Measurements from ENCODE around the gene FMNL2. TPM values are rescaled to one million over a fixed set of nuclear protein-coding genes. Genes with fewer than 3 reads are reported as not detected.

The FMNL2 gene
- total and polyA plus RNA-seq, 10 donors: 8.8 to 59.3 (median 33.5) TPM

DNA sequence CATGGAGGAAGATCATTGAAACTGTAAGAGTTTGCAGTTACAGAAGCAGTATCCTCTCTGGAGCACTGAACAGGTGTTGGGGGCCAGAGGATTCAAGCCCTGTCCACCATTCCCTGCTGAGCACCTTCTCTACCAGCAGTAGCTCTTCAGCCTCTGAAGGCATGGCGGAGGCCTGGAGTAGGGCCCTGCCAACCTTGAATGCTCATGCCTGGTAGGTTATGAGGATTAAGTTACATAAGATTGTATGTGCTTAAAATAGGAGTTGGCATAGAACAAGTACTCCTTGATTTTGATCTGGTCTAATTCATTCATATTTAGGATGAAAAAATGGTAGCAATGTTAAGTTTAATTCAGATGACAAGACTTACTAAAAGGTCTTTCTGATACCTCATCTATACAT, 40.2 kb downstream of the FMNL2 start:
- Histone ChIP-seq H3K27ac (no peak overlapping the region), H3K4me3 (no peak overlapping the region), H3K36me3 (no peaks in the 10 kb centered on the region), H3K27me3 (replicated peaks in 1 of 7) (no peaks in the 10 kb centered on the region), H3K4me1 (peaks cover 0 to 3% (median 0%) of the 10 kb centered on the region in 6 donors), H3K9me3 (no peaks in the 10 kb centered on the region)
- DNase-seq: no peak
- WGBS, 5 donors: 84 to 100% (median 94%) methylated on average over 1 of the region's 1 CpG
- TF ChIP-seq POLR2AphosphoS5 (IDR thresholded peaks at IDR 0.05) (no peak), POLR2A (IDR thresholded peaks at IDR 0.05) (no peak)
- TF ChIP-seq, protein P1, sequence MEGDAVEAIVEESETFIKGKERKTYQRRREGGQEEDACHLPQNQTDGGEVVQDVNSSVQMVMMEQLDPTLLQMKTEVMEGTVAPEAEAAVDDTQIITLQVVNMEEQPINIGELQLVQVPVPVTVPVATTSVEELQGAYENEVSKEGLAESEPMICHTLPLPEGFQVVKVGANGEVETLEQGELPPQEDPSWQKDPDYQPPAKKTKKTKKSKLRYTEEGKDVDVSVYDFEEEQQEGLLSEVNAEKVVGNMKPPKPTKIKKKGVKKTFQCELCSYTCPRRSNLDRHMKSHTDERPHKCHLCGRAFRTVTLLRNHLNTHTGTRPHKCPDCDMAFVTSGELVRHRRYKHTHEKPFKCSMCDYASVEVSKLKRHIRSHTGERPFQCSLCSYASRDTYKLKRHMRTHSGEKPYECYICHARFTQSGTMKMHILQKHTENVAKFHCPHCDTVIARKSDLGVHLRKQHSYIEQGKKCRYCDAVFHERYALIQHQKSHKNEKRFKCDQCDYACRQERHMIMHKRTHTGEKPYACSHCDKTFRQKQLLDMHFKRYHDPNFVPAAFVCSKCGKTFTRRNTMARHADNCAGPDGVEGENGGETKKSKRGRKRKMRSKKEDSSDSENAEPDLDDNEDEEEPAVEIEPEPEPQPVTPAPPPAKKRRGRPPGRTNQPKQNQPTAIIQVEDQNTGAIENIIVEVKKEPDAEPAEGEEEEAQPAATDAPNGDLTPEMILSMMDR (IDR thresholded peaks at IDR 0.05 in 8 of 11, conservative IDR thresholded peaks at IDR 0.05 in 3 of 11): no peak
- intact Hi-C loops (cut with DNase I; ENCODE audit: low total_unique reads): no loop called here

DNA sequence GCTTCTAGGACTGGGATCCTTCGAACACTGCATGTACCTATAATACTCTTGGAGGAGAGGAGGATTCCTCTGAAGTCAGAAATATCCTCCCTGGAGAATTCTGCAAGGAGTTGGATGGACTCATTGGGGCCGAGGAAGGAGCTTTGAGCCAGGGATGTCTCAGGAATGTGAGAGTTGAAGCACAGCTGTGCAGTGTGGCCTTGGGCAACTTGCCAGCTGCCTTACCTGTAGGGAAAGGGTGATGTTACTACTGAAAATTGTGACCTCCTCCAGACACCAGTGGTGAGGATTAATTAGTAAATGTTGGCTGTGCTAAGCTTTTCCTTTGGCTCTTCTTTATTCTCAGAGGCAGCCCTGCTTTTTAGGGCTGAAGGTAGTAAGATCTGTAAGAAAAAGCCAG, 41.4 kb downstream of the FMNL2 start:
- Histone ChIP-seq H3K27ac (no peak overlapping the region), H3K9me3 (no peaks in the 10 kb centered on the region), H3K4me3 (no peak overlapping the region), H3K4me1 (peaks cover 0 to 8% (median 0%) of the 10 kb centered on the region in 6 donors), H3K27me3 (replicated peaks in 1 of 7) (no peaks in the 10 kb centered on the region), H3K36me3 (no peaks in the 10 kb centered on the region)
- TF ChIP-seq, protein P1 (IDR thresholded peaks at IDR 0.05 in 8 of 11, conservative IDR thresholded peaks at IDR 0.05 in 3 of 11): no peak
- TF ChIP-seq POLR2AphosphoS5 (IDR thresholded peaks at IDR 0.05): no peak
- TF ChIP-seq POLR2A (IDR thresholded peaks at IDR 0.05): no peak
- WGBS, 5 donors: 73 to 99% (median 88%) methylated on average over 2 of the region's 2 CpGs
- no peak for DNase-seq
- intact Hi-C loops (cut with DNase I; ENCODE audit: low total_unique reads): no loop called here

DNA sequence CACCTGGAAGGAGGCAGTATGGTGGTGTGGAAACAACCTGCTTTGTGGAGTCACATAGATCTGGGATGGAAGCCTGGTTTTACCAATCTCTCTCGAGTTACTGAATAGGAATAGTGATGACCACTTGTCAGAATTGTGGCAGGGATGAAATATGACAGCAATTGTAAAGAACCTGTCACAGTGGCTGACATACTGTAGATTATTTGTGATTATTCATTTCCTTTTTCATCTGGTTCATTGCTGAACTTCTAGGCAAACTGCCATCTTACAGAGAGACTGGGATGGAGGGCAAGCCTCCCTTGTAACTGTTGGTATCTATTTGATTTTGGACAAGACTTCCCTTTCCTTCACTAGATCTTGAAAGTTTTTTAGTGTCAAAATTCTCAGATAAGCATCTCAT, 42.0 kb downstream of the FMNL2 start:
- intact Hi-C loops (cut with DNase I; ENCODE audit: low total_unique reads): no loop called here
- Histone ChIP-seq H3K4me1 (peaks cover 0 to 8% (median 0%) of the 10 kb centered on the region in 6 donors), H3K36me3 (no peaks in the 10 kb centered on the region), H3K9me3 (no peaks in the 10 kb centered on the region), H3K27ac (no peak overlapping the region), H3K27me3 (replicated peaks in 1 of 7) (no peaks in the 10 kb centered on the region), H3K4me3 (no peak overlapping the region)
- WGBS, 5 donors: 31 to 60% (median 40%) methylated on average over 1 of the region's 1 CpG
- TF ChIP-seq POLR2A (IDR thresholded peaks at IDR 0.05) (no peak), POLR2AphosphoS5 (IDR thresholded peaks at IDR 0.05) (no peak)
- TF ChIP-seq, protein P1 (IDR thresholded peaks at IDR 0.05 in 8 of 11, conservative IDR thresholded peaks at IDR 0.05 in 3 of 11): no peak
- no peak for DNase-seq

DNA sequence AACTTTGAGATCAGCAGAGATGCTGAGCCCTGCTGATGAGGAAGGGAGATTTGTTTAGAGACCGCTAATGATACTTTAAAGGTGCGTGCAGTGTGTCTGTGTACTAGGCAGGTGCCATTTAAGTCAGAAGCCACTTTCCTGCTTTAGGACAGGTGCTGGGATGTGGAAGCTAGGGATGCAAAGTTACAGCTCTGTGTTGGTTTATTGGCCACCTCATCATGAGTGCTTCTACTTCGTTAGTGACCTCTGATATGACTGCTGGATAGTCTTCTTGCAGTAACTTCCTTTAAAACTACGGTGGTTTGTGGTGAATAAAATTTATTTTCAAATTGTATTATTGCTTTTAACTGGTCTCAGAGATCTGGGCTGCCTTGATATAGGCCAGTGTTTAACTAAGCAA, 44.1 kb downstream of the FMNL2 start:
- DNase-seq: no peak
- H3K4me1 ChIP-seq: peaks cover 0 to 8% (median 0%) of the 10 kb centered on the region in 6 donors
- 55 to 81% (median 63%) methylated on average over 4 of the region's 4 CpGs for WGBS, 5 donors
- no peak overlapping the region for H3K27ac ChIP-seq
- no peaks in the 10 kb centered on the region for H3K27me3 ChIP-seq (replicated peaks in 1 of 7)
- H3K36me3 ChIP-seq: no peaks in the 10 kb centered on the region
- no peaks in the 10 kb centered on the region for H3K9me3 ChIP-seq
- intact Hi-C loops (cut with DNase I; ENCODE audit: low total_unique reads): no loop called here
- H3K4me3 ChIP-seq: no peak overlapping the region
- TF ChIP-seq POLR2AphosphoS5 (IDR thresholded peaks at IDR 0.05) (no peak), POLR2A (IDR thresholded peaks at IDR 0.05) (no peak)

All from spleen (tissue), 11 donors.